H1 (cell line): ENCODE data around the gene PPP4R1. TPM values are rescaled to one million over a fixed set of nuclear protein-coding genes. Genes with fewer than 3 reads are reported as not detected.
A peak's percentile ranks its signal among the peaks of the same experiment; 100 is the strongest.

Source experiments
- CTCF ChIA-PET: fragments of 300-600 bp; sonication (Branson Sonifier 250); formaldehyde crosslinking; loops from one replicate; lab custom pipeline; 2021; ENCODE audit not compliant: partially characterized antibody; lab: Charles Lee
- POLR2A ChIA-PET: fragments of 300-600 bp; sonication (Branson Sonifier 250); formaldehyde crosslinking; loops from one replicate; lab custom pipeline; 2021; ENCODE audit warnings: inconsistent platforms; ENCODE audit not compliant: partially characterized antibody; lab: Charles Lee
- DNase-seq, 2 experiments: peaks; one replicate each; pipeline versions ENCODE4 v3.0.0 to v3.0.0-alpha.2; 2010 to 2022; ENCODE audit warnings: low spot score in 2 of 2, low read depth in 1 of 2, mixed read lengths in 1 of 2
- FAIRE-seq: peaks from 2 replicates; lab custom pipeline; 2011; peaks lifted over from hg19 to GRCh38; lab: Jason Lieb, UNC
- H2AFZ ChIP-seq: 2 replicates; pipeline ENCODE4 v1.8.1; 2012; ENCODE audit warnings: low read length, inconsistent platforms
- H2AK5ac ChIP-seq: 2 replicates; pipeline ENCODE4 v1.6.1; 2013; ENCODE audit warnings: low read depth, low read length
- H2BK120ac ChIP-seq: replicated peaks from 2 replicates; pipeline ENCODE3; 2013; ENCODE audit warnings: low read depth, low read length, inconsistent platforms
- H2BK12ac ChIP-seq: 2 replicates; pipeline ENCODE4 v1.6.1; 2013; ENCODE audit warnings: low read depth, low read length
- H2BK15ac ChIP-seq: 2 replicates; pipeline ENCODE4 v1.6.1; 2013; ENCODE audit warnings: low read length
- H2BK20ac ChIP-seq: 2 replicates; pipeline ENCODE4 v1.6.1; 2013; ENCODE audit warnings: low read length
- H2BK5ac ChIP-seq: 2 replicates; pipeline ENCODE4 v1.6.1; 2013; ENCODE audit warnings: low read depth, low read length
- H3K14ac ChIP-seq: 2 replicates; pipeline ENCODE4 v1.6.1; 2013; ENCODE audit warnings: inconsistent platforms; ENCODE audit not compliant: insufficient read length
- H3K18ac ChIP-seq: 2 replicates; pipeline ENCODE4 v1.6.1; 2013; ENCODE audit warnings: low read length; ENCODE audit errors: extremely low read depth
- H3K23ac ChIP-seq: 2 replicates; pipeline ENCODE4 v1.6.1; 2013; ENCODE audit warnings: inconsistent platforms; ENCODE audit not compliant: insufficient read length
- H3K23me2 ChIP-seq: 2 replicates; pipeline ENCODE4 v1.6.1; 2013; ENCODE audit warnings: low read depth, low read length
- H3K27ac ChIP-seq: 2 replicates; pipeline ENCODE4 v1.6.1; 2011; ENCODE audit warnings: low read depth, low read length, inconsistent platforms
- H3K27me3 ChIP-seq, 4 experiments: replicated peaks in 1 of 4; 1 replicate in 1 of 4; 2 replicates in 3 of 4; pipeline versions ENCODE4 v1.6.1 to v1.8.1; 2011 to 2013; ENCODE audit warnings: low read length in 3 of 4, mild to moderate bottlenecking in 3 of 4, inconsistent platforms in 2 of 4, mixed read lengths in 2 of 4, moderate library complexity in 1 of 4; ENCODE audit not compliant: control insufficient read depth in 3 of 4, insufficient read depth in 3 of 4; ENCODE audit errors: extremely low read depth in 1 of 4
- H3K36me3 ChIP-seq, 4 experiments: 2 replicates each; pipeline versions ENCODE4 v1.6.1 to v1.8.1; 2011 to 2013; ENCODE audit warnings: mild to moderate bottlenecking in 4 of 4, low read length in 3 of 4, moderate library complexity in 2 of 4, control low read depth in 1 of 4, inconsistent platforms in 1 of 4; ENCODE audit not compliant: insufficient read depth in 4 of 4, control insufficient read depth in 2 of 4
- H3K4ac ChIP-seq: replicated peaks from 2 replicates; pipeline ENCODE3; 2013; ENCODE audit warnings: low read length, low read depth, mixed read lengths, inconsistent platforms; ENCODE audit not compliant: insufficient read length
- H3K4me1 ChIP-seq, 4 experiments: replicated peaks in 1 of 4; 1 replicate in 1 of 4; 2 replicates in 3 of 4; pipeline versions ENCODE4 v1.6.1 to v1.8.1; 2011 to 2013; ENCODE audit warnings: low read length in 3 of 4, inconsistent platforms in 2 of 4, mixed read lengths in 1 of 4; ENCODE audit not compliant: insufficient read depth in 4 of 4, control insufficient read depth in 3 of 4
- H3K4me2 ChIP-seq, 2 experiments: 2 replicates each; pipeline versions ENCODE4 v1.6.1 to v1.8.1; 2011 to 2013; ENCODE audit warnings: low read depth in 2 of 2, low read length in 2 of 2, control low read depth in 1 of 2, inconsistent platforms in 1 of 2, mild to moderate bottlenecking in 1 of 2; ENCODE audit not compliant: insufficient read depth in 1 of 2
- H3K4me3 ChIP-seq, 4 experiments: fragments of 200-600, 300-600 bp in 1 of 4; sonication (generic), shearing (Covaris generic), sonication (Bioruptor Twin) in 1 of 4; 2 replicates each; pipeline versions ENCODE4 v1.5.1 to v1.8.1; 2011 to 2016; ENCODE audit warnings: low read length in 4 of 4, low read depth in 3 of 4, control low read depth in 2 of 4, inconsistent platforms in 2 of 4, mild to moderate bottlenecking in 2 of 4, mixed read lengths in 1 of 4, moderate library complexity in 1 of 4; ENCODE audit not compliant: insufficient read depth in 2 of 4; ENCODE audit errors: extremely low read depth in 1 of 4
- H3K56ac ChIP-seq: replicated peaks from 2 replicates; pipeline ENCODE3; 2013; ENCODE audit warnings: low read depth, mild to moderate bottlenecking, mixed read lengths, low read length, inconsistent platforms; ENCODE audit not compliant: insufficient read length
- H3K79me1 ChIP-seq: 2 replicates; pipeline ENCODE4 v1.6.1; 2013; ENCODE audit warnings: low read depth, low read length, control low read depth
- H3K79me2 ChIP-seq, 2 experiments: 2 replicates each; pipeline versions ENCODE4 v1.6.1 to v1.8.1; 2012 to 2013; ENCODE audit warnings: low read length in 2 of 2, mild to moderate bottlenecking in 2 of 2, inconsistent platforms in 1 of 2; ENCODE audit not compliant: insufficient read depth in 2 of 2, control insufficient read depth in 1 of 2
- H3K9ac ChIP-seq, 4 experiments: replicated peaks in 1 of 4; 1 replicate in 1 of 4; 2 replicates in 3 of 4; pipeline versions ENCODE4 v1.6.1 to v1.8.1; 2011 to 2013; ENCODE audit warnings: low read depth in 3 of 4, low read length in 3 of 4, control low read depth in 2 of 4, mild to moderate bottlenecking in 2 of 4, moderate library complexity in 2 of 4, inconsistent platforms in 1 of 4; ENCODE audit errors: extremely low read depth in 1 of 4
- H3K9me3 ChIP-seq, 2 experiments: 2 replicates each; pipeline versions ENCODE4 v1.6.1 to v1.8.1; 2012 to 2013; ENCODE audit warnings: mild to moderate bottlenecking in 2 of 2, moderate library complexity in 2 of 2, control low read depth in 1 of 2, inconsistent platforms in 1 of 2, low read depth in 1 of 2, low read length in 1 of 2, mixed read lengths in 1 of 2; ENCODE audit not compliant: insufficient read depth in 2 of 2
- H4K20me1 ChIP-seq, 2 experiments: replicated peaks in 1 of 2; 2 replicates each; pipeline versions ENCODE3 to v1.8.1; 2011 to 2013; ENCODE audit warnings: inconsistent platforms in 2 of 2, low read length in 2 of 2, mild to moderate bottlenecking in 1 of 2; ENCODE audit not compliant: insufficient read depth in 2 of 2, control insufficient read depth in 1 of 2
- H4K5ac ChIP-seq: 2 replicates; pipeline ENCODE4 v1.6.1; 2013; ENCODE audit warnings: low read length, low read depth, mixed read lengths, inconsistent platforms; ENCODE audit not compliant: insufficient read length
- H4K8ac ChIP-seq: 2 replicates; pipeline ENCODE4 v1.8.0; 2013; ENCODE audit warnings: mild to moderate bottlenecking, moderate library complexity, low read length, inconsistent platforms; ENCODE audit not compliant: insufficient read depth; ENCODE audit errors: extremely low read depth
- H4K91ac ChIP-seq: replicated peaks from 2 replicates; pipeline ENCODE3; 2013; ENCODE audit warnings: low read length, mixed read lengths, inconsistent platforms; ENCODE audit not compliant: insufficient read length
- ASH2L ChIP-seq: fragments of 200-600, 300-600 bp; sonication (generic); IDR thresholded peaks from one replicate; pipeline ENCODE4 v1.7.1; 2017; ENCODE audit warnings: low read length
- BACH1 ChIP-seq: IDR thresholded peaks from 2 replicates; pipeline ENCODE4 v1.6.1; 2012; ENCODE audit warnings: low read length, improper control_type of control experiment
- CTBP2 ChIP-seq: IDR thresholded peaks from 2 replicates; pipeline ENCODE4 v1.7.0; 2011; ENCODE audit warnings: borderline replicate concordance, mild to moderate bottlenecking, moderate library complexity, mixed read lengths, low read length; ENCODE audit not compliant: insufficient read depth, insufficient read length
- EP300 ChIP-seq, 2 experiments: IDR thresholded peaks; 1 replicate in 1 of 2; 2 replicates in 1 of 2; pipeline ENCODE4 v1.6.1; 2011 to 2012; ENCODE audit warnings: low read depth in 2 of 2, low read length in 2 of 2, mild to moderate bottlenecking in 2 of 2, borderline replicate concordance in 1 of 2, inconsistent platforms in 1 of 2, moderate library complexity in 1 of 2
- JUN ChIP-seq: IDR thresholded peaks from 2 replicates; pipeline ENCODE4 v1.6.1; 2011; ENCODE audit warnings: low read depth, mild to moderate bottlenecking, improper control_type of control experiment, low read length
- KDM5A ChIP-seq: fragments of 200-600 bp; IDR thresholded peaks from 2 replicates; pipeline ENCODE4 v1.7.1; 2012; ENCODE audit warnings: mild to moderate bottlenecking, low read length, inconsistent platforms, mixed read lengths
- POLR2A ChIP-seq, 2 experiments: IDR thresholded peaks; 1 replicate in 1 of 2; 2 replicates in 1 of 2; pipeline ENCODE4 v1.6.1; 2011; ENCODE audit warnings: low read depth in 2 of 2, low read length in 2 of 2, mild to moderate bottlenecking in 2 of 2; ENCODE audit errors: control extremely low read depth in 1 of 2
- RNF2 ChIP-seq: fragments of 200-900, 300-1000 bp; sonication (generic); IDR thresholded peaks from 2 replicates; pipeline ENCODE4 v1.7.1; 2016; ENCODE audit warnings: borderline replicate concordance, low read depth, mild to moderate bottlenecking, antibody characterized with exemption, low read length; ENCODE audit not compliant: poor library complexity, severe bottlenecking; ENCODE audit errors: missing control alignments
- RXRA ChIP-seq: IDR thresholded peaks from 2 replicates; pipeline ENCODE4 v1.6.1; 2011; ENCODE audit warnings: low read depth, mild to moderate bottlenecking, low read length, moderate library complexity; ENCODE audit not compliant: insufficient read depth
- SAP30 ChIP-seq: fragments of 300-600 bp; sonication (generic); IDR thresholded peaks from 2 replicates; pipeline ENCODE4 v1.7.1; 2012; ENCODE audit warnings: low read length, moderate library complexity, mild to moderate bottlenecking, inconsistent platforms; ENCODE audit not compliant: insufficient read depth, insufficient replicate concordance
- SUZ12 ChIP-seq: fragments of 200-600 bp; sonication (generic); IDR thresholded peaks from 2 replicates; pipeline ENCODE4 v1.6.1; 2012; ENCODE audit warnings: mild to moderate bottlenecking, inconsistent platforms, low read length, moderate library complexity, mixed read lengths
- TAF7 ChIP-seq: optimal IDR thresholded peaks from 2 replicates; pipeline ENCODE3; 2011; ENCODE audit warnings: low read depth, mild to moderate bottlenecking, inconsistent platforms, low read length, moderate library complexity, borderline replicate concordance
- YY1 ChIP-seq: IDR thresholded peaks from 2 replicates; pipeline ENCODE4 v1.6.1; 2011; ENCODE audit warnings: low read depth, mild to moderate bottlenecking, low read length
- WGBS, 2 experiments: shearing (Covaris generic) in 1 of 2; methylation state at CpG; one replicate each; pipeline versions ENCODE4 v1.1.6 to v1.1.7; 2013 to 2015; ENCODE audit warnings: low lambda C conversion rate in 2 of 2, mixed read lengths in 2 of 2, inconsistent platforms in 1 of 2, low coverage in 1 of 2, missing lambda C conversion rate in 1 of 2; ENCODE audit not compliant: insufficient replicate concordance in 2 of 2, insufficient coverage in 1 of 2, insufficient read length in 1 of 2; ENCODE audit errors: extremely low coverage in 1 of 2, missing lambda C conversion rate in 1 of 2; 5-methylcytosine and 5-hydroxymethylcytosine counted together
- polyA plus RNA-seq, 7 experiments: library from polyadenylated mRNA; depleted of rRNA in 3 of 7; stranded (reverse) in 5 of 7; unstranded in 2 of 7; fragments of >200 nt in 5 of 7; fragments of 200-250 nt in 2 of 7; gene quantifications; 1 replicate in 5 of 7; 2 replicates in 1 of 7; 4 replicates in 1 of 7; pipeline versions ENCODE4 v1.2.1 to v1.2.3, GENCODE V29; 2011 to 2013; ENCODE audit warnings: missing spikeins in 2 of 7, mixed read lengths in 2 of 7
- total RNA-seq: library from RNA; stranded (reverse); fragmentation: NEBNext Ultra II Directional; extraction: Animal tissue kit (Norgen Biotek cat#: 25700); gene quantifications from 2 replicates; pipeline ENCODE4 v1.2.1, GENCODE V29; 2021

The PPP4R1 gene
- total and polyA plus RNA-seq, 2 of the 8 experiments (the other 6 are each of a cell fraction or from before 2014, with no cell fraction given): 67.4 to 96.1 TPM

DNA sequence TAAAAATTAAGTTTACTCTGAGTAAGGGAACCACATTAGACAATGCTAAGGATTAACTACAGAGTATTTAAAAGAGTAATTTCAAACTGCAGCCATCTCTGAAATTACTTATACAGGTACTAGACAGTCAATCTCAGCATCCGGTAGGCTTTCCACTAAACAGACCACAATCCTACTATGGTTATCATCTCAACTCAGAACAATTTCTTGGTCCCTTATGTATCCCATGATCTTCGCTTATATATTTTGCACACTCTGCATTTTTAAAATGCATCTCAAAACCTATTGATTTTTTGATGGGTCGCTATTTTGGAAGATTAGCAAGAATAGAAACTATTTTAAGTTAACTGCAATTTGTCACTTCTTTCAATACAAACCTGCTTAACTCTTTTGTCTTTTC is 1.4 kb downstream of the PPP4R1 start:
- no peak for FAIRE-seq
- WGBS, 2 experiments: 77% methylated on average over 3 of the region's 3 CpGs; no CpG with 5 or more reads in 1 of the 2 experiments
- TF ChIP-seq CTBP2 (no peak), EP300 (IDR thresholded peaks at IDR 0.05; ENCODE audit: borderline replicate concordance in 1 of 2, low read depth in 2 of 2, low read length in 2 of 2) (no peak), ASH2L (no peak), RNF2 (no peak), RXRA (no peak), BACH1 (no peak), POLR2A (IDR thresholded peaks at IDR 0.05; ENCODE audit: control extremely low read depth in 1 of 2, low read depth in 2 of 2, low read length in 2 of 2) (no peak), JUN (no peak), YY1 (no peak), KDM5A (no peak), SUZ12 (no peak), SAP30 (no peak), TAF7 (no peak)

More for the DNA sequence above, 1.4 kb downstream of the PPP4R1 start:
- Histone ChIP-seq H4K20me1 (no peaks in the 10 kb centered on the region), H3K56ac (no peak overlapping the region), H3K23ac (no peak overlapping the region), H3K27me3 (no peaks in the 10 kb centered on the region), H3K4ac (no peak overlapping the region), H3K23me2 (no peaks in the 10 kb centered on the region; the same call in 1 of the 2 replicates), H2AK5ac (no peak overlapping the region), H2BK12ac (no peak overlapping the region), H2BK120ac (no peak overlapping the region), H3K36me3 (peaks cover 0 to 8% (median 3%) of the 10 kb centered on the region in 4 experiments; a peak in 3 of 8 replicates), H3K27ac (no peak overlapping the region), H3K9me3 (no peaks in the 10 kb centered on the region), H4K5ac (no peak overlapping the region), H3K79me2 (peaks cover 13 to 56% of the 10 kb centered on the region in 2 experiments), H3K4me1 (peaks cover 2 to 13% (median 5%) of the 10 kb centered on the region in 4 experiments; a peak in 6 of 7 replicates), H2BK20ac (no peak overlapping the region), H3K9ac (no peak overlapping the region), H3K4me3 (peak overlapping the region in 2 of 4 experiments; percentile 88 to 92; a peak in 3 of 8 replicates), H3K18ac (no peak overlapping the region), H2BK15ac (no peak overlapping the region), H4K91ac (no peak overlapping the region), H3K4me2 (peak overlapping the region; percentile 66 to 76), H2AFZ (no peak overlapping the region), H3K14ac (no peak overlapping the region), H3K79me1 (peaks cover 3% of the 10 kb centered on the region; the same call in 1 of the 2 replicates), H4K8ac (no peak overlapping the region), H2BK5ac (no peak overlapping the region)
- DNase-seq: no peak
- ChIA-PET POLR2A (interaction anchor here (1.0 to 1.6 kb wide), 4 partner anchors 13 to 90 kb away, joined by 3 to 5 read pairs (median 4); no protein-coding TSS in a partner anchor), CTCF (interaction anchor here (1.1 to 1.5 kb wide), 7 partner anchors 11 to 50 kb away, joined by 3 to 6 read pairs (median 5); no protein-coding TSS in a partner anchor)
